Measurements from ENCODE around the gene HS6ST2. TPM values are rescaled to one million over a fixed set of nuclear protein-coding genes. Genes with fewer than 3 reads are reported as not detected.

The HS6ST2 gene
- total and polyA plus RNA-seq, 7 experiments from 2014 or later: 0.15 TPM; not detected in 6

DNA sequence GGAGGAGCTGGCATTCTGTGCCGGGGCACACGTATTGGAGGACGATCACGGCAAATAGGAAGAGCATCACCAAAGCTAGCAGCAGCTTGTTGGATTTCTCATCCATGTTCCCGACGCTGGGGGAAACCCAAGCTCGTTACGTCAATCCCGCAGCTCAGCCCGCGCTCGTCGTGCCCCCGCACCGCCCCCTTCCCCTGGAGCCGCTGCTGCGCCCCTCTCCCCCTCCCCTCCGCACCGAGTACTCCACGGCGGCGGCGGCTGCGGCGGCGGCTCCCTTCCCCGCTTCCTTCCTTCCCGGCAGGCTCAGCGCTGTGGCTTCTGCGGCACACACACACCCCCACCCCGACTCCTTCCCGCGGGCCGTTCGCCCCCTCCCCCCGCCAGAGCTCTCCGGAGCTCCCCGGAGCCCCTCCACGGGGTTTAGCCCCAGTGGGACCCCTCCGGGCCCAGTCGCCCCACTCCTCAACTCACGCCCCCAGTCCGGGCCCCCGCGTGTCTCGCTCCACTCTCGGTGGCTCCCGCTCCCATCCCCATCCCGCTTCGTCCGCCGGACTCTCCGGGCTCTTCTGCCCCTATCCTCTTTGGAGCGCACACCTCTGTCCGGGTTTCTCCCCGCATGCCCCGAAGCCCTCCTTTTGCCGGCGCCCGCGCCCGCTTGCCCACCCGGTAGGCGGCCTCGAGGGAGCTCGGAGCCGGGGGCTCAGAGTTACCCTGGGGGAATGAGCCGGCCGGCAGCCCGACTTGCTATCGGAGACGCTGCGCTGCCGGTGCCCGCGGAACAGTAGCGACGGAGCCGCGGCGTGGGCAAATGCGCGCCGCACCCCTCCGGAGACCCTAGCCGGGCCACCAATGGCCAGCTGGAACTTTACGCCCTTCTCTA is 978 bp downstream of the HS6ST2 start:
- intact Hi-C loops (cut with micrococcal nuclease): loop anchor here in 1 of 2 donors (10.0 kb wide), 1 partner anchor 213 kb away; no protein-coding TSS in a partner anchor
- Mint-ChIP-seq H3K4me1 (peaks cover 0 to 10% (median 5%) of the 10 kb centered on the region in 7 donors), H3K27me3 (peaks cover 6 to 46% (median 23%) of the 10 kb centered on the region in 5 donors), H3K9me3 (peaks cover 0 to 1% (median 0%) of the 10 kb centered on the region in 11 donors), H3K4me3 (peak overlapping the region; percentile 34 to 80 (median 68)), H3K27ac (no peak overlapping the region), H3K36me3 (no peaks in the 10 kb centered on the region)
- Histone ChIP-seq H3K4me1 (ENCODE audit: control insufficient read depth in 2 of 2, insufficient read depth in 2 of 2, low read length in 2 of 2) (no peaks in the 10 kb centered on the region), H3K9me3 (ENCODE audit: control insufficient read depth in 2 of 3, low read length in 3 of 3) (no peaks in the 10 kb centered on the region), H3K4me3 (ENCODE audit: low read length) (no peak overlapping the region), H3K27me3 (ENCODE audit: control insufficient read depth in 2 of 2, insufficient read depth in 2 of 2, low read length in 2 of 2) (no peaks in the 10 kb centered on the region), H3K27ac (ENCODE audit: low read depth, low read length) (no peak overlapping the region), H3K36me3 (ENCODE audit: control insufficient read depth in 2 of 3, insufficient read depth in 3 of 3, low read length in 3 of 3) (no peaks in the 10 kb centered on the region)
- CTCF ChIA-PET: interaction anchor here (0.6 kb wide), 1 partner anchor 86 kb away, joined by 3 read pairs; no protein-coding TSS in a partner anchor
- POLR2A ChIA-PET: no interaction called here
- peak in 3 of 9 donors; percentile 7 to 27 (median 9) for DNase-seq
- peak; percentile 31 for ATAC-seq

DNA sequence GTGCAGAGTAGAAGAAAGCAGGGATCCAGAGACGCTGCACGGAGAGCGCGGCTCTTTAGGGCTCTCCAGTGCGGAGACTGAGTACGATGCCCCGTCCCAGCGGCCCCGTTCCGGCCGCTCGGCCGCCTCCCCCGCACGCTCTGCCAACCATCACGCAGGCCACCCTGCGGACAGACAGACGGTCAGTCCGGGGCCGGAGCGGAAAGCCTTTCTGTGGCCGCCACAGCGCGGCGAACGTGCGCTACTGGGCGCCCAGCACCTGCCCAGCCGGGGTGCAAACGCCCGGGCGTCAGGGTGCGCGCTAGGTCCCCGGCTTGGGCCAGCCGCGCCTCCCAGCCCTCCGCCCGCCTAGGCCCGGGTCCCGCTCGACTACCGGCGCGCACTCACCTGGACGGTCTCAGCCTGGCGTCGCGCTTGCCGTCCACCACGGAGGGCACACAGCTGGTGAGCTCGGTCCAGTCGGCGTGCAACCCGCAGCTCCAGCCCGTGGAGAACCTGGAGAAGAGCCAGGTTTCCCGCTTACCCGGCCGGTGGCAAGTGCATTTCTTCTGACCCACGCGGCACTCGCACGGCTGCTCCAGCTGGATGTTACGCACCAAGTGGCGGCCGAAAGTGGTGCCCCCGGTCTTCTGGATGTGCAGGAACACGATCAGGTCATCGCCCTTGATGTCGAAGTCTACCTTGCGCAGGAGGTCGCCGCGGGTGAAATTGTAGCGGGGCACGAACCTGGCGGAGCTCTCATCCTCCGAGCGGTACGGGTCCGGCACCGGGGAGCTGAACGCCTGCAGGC is 1.8 kb downstream of the HS6ST2 start:
- no peak overlapping the region for H3K27ac Mint-ChIP-seq
- no peaks in the 10 kb centered on the region for H3K36me3 Mint-ChIP-seq
- ATAC-seq (no peak), DNase-seq (peak in 1 of 9 donors; percentile 22)
- CTCF ChIA-PET: interaction anchor here (0.6 kb wide), 1 partner anchor 86 kb away, joined by 3 read pairs; no protein-coding TSS in a partner anchor
- no peaks in the 10 kb centered on the region for H3K4me1 ChIP-seq (ENCODE audit: control insufficient read depth in 2 of 2, insufficient read depth in 2 of 2, low read length in 2 of 2)
- H3K27me3 ChIP-seq (ENCODE audit: control insufficient read depth in 2 of 2, insufficient read depth in 2 of 2, low read length in 2 of 2): no peaks in the 10 kb centered on the region
- H3K4me1 Mint-ChIP-seq: peaks cover 0 to 10% (median 5%) of the 10 kb centered on the region in 7 donors
- H3K36me3 ChIP-seq (ENCODE audit: control insufficient read depth in 2 of 3, insufficient read depth in 3 of 3, low read length in 3 of 3): no peaks in the 10 kb centered on the region
- POLR2A ChIA-PET: no interaction called here
- peaks cover 6 to 46% (median 23%) of the 10 kb centered on the region in 5 donors for H3K27me3 Mint-ChIP-seq
- intact Hi-C loops (cut with micrococcal nuclease): loop anchor here in 1 of 2 donors (10.0 kb wide), 1 partner anchor 212 kb away; no protein-coding TSS in a partner anchor
- no peak overlapping the region for H3K27ac ChIP-seq (ENCODE audit: low read depth, low read length)
- no peaks in the 10 kb centered on the region for H3K9me3 ChIP-seq (ENCODE audit: control insufficient read depth in 2 of 3, low read length in 3 of 3)
- no peak overlapping the region for H3K4me3 ChIP-seq (ENCODE audit: low read length)
- peaks cover 0 to 1% (median 0%) of the 10 kb centered on the region in 11 donors for H3K9me3 Mint-ChIP-seq
- peak overlapping the region; percentile 44 to 80 (median 67) for H3K4me3 Mint-ChIP-seq

DNA sequence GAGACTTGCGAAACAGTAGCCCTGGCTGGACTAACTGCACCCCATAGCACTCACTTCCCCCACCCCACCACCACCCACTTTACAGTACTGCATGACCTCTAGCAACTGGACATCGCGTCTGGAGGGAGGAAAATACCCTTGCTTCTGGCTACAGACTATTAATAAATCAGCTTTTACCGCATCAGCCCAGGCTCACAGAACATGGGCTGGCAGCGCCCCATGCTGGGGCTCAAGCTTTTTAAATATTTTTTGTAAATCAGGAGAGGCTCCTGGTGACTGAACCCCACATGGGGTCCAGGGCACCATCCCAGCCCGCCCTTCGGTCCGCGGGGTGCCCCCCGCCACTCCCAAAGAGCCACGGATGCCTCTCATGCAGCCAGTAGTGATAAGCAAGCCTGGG is 2.7 kb downstream of the HS6ST2 start:
- H3K27ac Mint-ChIP-seq: no peak overlapping the region
- H3K27me3 ChIP-seq (ENCODE audit: control insufficient read depth in 2 of 2, insufficient read depth in 2 of 2, low read length in 2 of 2): no peaks in the 10 kb centered on the region
- no peak for ATAC-seq

DNA sequence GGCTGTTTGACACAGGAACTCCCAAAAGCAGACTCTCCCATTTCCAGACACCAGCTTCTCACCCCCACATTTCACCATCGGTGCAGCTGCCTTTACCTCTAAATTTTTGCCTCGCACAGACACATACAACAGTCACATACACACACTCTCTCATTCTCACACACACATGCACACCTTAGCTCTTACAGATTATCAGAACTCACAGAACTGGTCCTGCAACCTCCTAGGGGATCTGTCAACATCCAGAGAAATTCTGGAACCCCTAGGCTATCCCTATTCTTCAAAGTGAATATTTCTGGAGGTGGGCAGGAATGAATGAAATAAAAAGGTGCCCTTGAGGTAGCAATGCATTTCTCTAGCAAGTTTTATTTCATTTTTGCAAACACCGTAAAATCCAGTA is 4.1 kb downstream of the HS6ST2 start:
- no peak for DNase-seq
- Histone ChIP-seq H3K9me3 (ENCODE audit: control insufficient read depth in 2 of 3, low read length in 3 of 3) (no peaks in the 10 kb centered on the region), H3K27me3 (ENCODE audit: control insufficient read depth in 2 of 2, insufficient read depth in 2 of 2, low read length in 2 of 2) (no peaks in the 10 kb centered on the region), H3K27ac (ENCODE audit: low read depth, low read length) (no peak overlapping the region), H3K4me3 (ENCODE audit: low read length) (no peak overlapping the region), H3K36me3 (ENCODE audit: control insufficient read depth in 2 of 3, insufficient read depth in 3 of 3, low read length in 3 of 3) (no peaks in the 10 kb centered on the region), H3K4me1 (ENCODE audit: control insufficient read depth in 2 of 2, insufficient read depth in 2 of 2, low read length in 2 of 2) (no peaks in the 10 kb centered on the region)
- ATAC-seq: no peak
- H3K4me3 Mint-ChIP-seq: no peak overlapping the region
- POLR2A ChIA-PET: no interaction called here
- H3K4me1 Mint-ChIP-seq: peaks cover 0 to 10% (median 5%) of the 10 kb centered on the region in 7 donors
- no peaks in the 10 kb centered on the region for H3K36me3 Mint-ChIP-seq
- CTCF ChIA-PET: no interaction called here
- H3K9me3 Mint-ChIP-seq: peaks cover 0 to 1% (median 0%) of the 10 kb centered on the region in 11 donors
- no peak overlapping the region for H3K27ac Mint-ChIP-seq
- intact Hi-C loops (cut with micrococcal nuclease): loop anchor here in 1 of 2 donors (10.0 kb wide), 1 partner anchor 210 kb away; no protein-coding TSS in a partner anchor
- peaks cover 6 to 61% (median 28%) of the 10 kb centered on the region in 5 donors for H3K27me3 Mint-ChIP-seq

More for the DNA sequence above, 2.7 kb downstream of the HS6ST2 start:
- Mint-ChIP-seq H3K36me3 (no peaks in the 10 kb centered on the region), H3K27me3 (peaks cover 6 to 54% (median 26%) of the 10 kb centered on the region in 5 donors), H3K9me3 (peaks cover 0 to 1% (median 0%) of the 10 kb centered on the region in 11 donors), H3K4me1 (peaks cover 0 to 10% (median 5%) of the 10 kb centered on the region in 7 donors), H3K4me3 (peak overlapping the region in 9 of 10 donors; percentile 25 to 80 (median 57))
- Histone ChIP-seq H3K9me3 (ENCODE audit: control insufficient read depth in 2 of 3, low read length in 3 of 3) (no peaks in the 10 kb centered on the region), H3K27ac (ENCODE audit: low read depth, low read length) (no peak overlapping the region), H3K36me3 (ENCODE audit: control insufficient read depth in 2 of 3, insufficient read depth in 3 of 3, low read length in 3 of 3) (no peaks in the 10 kb centered on the region), H3K4me1 (ENCODE audit: control insufficient read depth in 2 of 2, insufficient read depth in 2 of 2, low read length in 2 of 2) (no peaks in the 10 kb centered on the region), H3K4me3 (ENCODE audit: low read length) (no peak overlapping the region)
- intact Hi-C loops (cut with micrococcal nuclease): loop anchor here in 1 of 2 donors (10.0 kb wide), 1 partner anchor 211 kb away; no protein-coding TSS in a partner anchor
- ChIA-PET CTCF (no interaction called here), POLR2A (no interaction called here)
- no peak for DNase-seq

DNA sequence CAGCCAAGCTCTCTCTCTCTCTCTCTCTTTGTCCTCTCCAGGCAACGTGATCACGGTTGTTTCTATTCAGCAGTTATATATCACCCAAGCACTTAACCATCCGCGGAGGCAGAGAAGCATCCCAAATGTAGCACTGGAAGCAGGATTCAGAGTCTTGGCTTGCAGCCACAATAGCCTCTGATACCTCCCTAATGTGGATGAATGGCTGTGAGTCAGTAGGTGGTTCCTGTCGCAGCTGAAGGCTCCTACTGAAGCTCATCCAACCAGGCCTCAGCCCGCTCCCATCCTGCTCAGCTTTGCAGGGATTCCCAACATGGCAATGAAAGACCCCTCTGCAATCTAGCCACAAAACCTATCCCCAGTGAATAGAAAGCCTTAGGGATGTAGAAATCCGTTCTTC is 5.1 kb downstream of the HS6ST2 start:
- ChIA-PET CTCF (no interaction called here), POLR2A (no interaction called here)
- peaks cover 0 to 1% (median 0%) of the 10 kb centered on the region in 11 donors for H3K9me3 Mint-ChIP-seq
- H3K27ac ChIP-seq (ENCODE audit: low read depth, low read length): no peak overlapping the region
- no peaks in the 10 kb centered on the region for H3K36me3 Mint-ChIP-seq
- no peak overlapping the region for H3K27ac Mint-ChIP-seq
- ATAC-seq (no peak), DNase-seq (no peak)
- H3K9me3 ChIP-seq (ENCODE audit: control insufficient read depth in 2 of 3, low read length in 3 of 3): no peaks in the 10 kb centered on the region
- H3K4me1 ChIP-seq (ENCODE audit: control insufficient read depth in 2 of 2, insufficient read depth in 2 of 2, low read length in 2 of 2): no peaks in the 10 kb centered on the region
- H3K4me3 ChIP-seq (ENCODE audit: low read length): no peak overlapping the region
- H3K4me1 Mint-ChIP-seq: peaks cover 0 to 6% (median 4%) of the 10 kb centered on the region in 7 donors
- no peaks in the 10 kb centered on the region for H3K27me3 ChIP-seq (ENCODE audit: control insufficient read depth in 2 of 2, insufficient read depth in 2 of 2, low read length in 2 of 2)
- H3K36me3 ChIP-seq (ENCODE audit: control insufficient read depth in 2 of 3, insufficient read depth in 3 of 3, low read length in 3 of 3): no peaks in the 10 kb centered on the region
- peaks cover 6 to 52% (median 20%) of the 10 kb centered on the region in 5 donors for H3K27me3 Mint-ChIP-seq
- H3K4me3 Mint-ChIP-seq: no peak overlapping the region
- intact Hi-C loops (cut with micrococcal nuclease): loop anchor here in 1 of 2 donors (10.0 kb wide), 1 partner anchor 209 kb away; no protein-coding TSS in a partner anchor

DNA sequence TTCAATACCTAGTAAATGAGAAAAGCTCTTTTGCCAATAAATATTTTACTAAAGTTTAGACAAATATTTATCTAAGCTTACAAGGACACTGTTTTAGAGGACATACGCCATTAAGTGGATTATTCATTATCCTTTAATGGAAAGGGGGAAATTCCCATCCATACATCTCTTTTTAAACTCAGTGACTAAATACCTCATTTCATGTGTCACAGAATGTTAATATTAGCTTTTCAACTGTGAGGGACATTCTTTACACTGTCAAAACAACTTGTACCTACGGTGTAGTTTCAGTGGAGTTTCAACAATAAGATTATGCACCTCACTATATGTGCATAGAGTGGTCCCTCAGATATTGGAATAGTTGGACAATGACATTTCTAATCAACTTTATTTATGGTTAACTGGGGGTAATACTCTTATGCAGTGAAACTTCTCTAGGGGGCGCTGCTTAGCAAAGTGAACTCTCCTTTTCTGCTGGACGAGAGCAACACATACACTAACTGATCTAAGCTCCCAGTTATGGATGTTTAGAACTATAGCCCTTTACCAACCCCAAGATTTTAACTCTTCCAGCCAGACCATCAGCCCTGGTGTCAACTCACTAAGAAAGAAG is 9.7 kb downstream of the HS6ST2 start:
- Mint-ChIP-seq H3K9me3 (peaks cover 0 to 7% (median 0%) of the 10 kb centered on the region in 11 donors), H3K36me3 (no peaks in the 10 kb centered on the region), H3K4me1 (no peaks in the 10 kb centered on the region), H3K27me3 (peaks cover 0 to 24% (median 10%) of the 10 kb centered on the region in 5 donors), H3K27ac (no peak overlapping the region), H3K4me3 (no peak overlapping the region)
- ATAC-seq (no peak), DNase-seq (no peak)
- H3K4me3 ChIP-seq (ENCODE audit: low read length): no peak overlapping the region
- POLR2A ChIA-PET: no interaction called here
- H3K9me3 ChIP-seq (ENCODE audit: control insufficient read depth in 2 of 3, low read length in 3 of 3): no peaks in the 10 kb centered on the region
- H3K27ac ChIP-seq (ENCODE audit: low read depth, low read length): no peak overlapping the region
- intact Hi-C loops (cut with micrococcal nuclease): no loop called here
- no peaks in the 10 kb centered on the region for H3K36me3 ChIP-seq (ENCODE audit: control insufficient read depth in 2 of 3, insufficient read depth in 3 of 3, low read length in 3 of 3)
- CTCF ChIA-PET: interaction anchor here (0.6 kb wide), 1 partner anchor 333 kb away, joined by 3 read pairs; no protein-coding TSS in a partner anchor
- no peaks in the 10 kb centered on the region for H3K27me3 ChIP-seq (ENCODE audit: control insufficient read depth in 2 of 2, insufficient read depth in 2 of 2, low read length in 2 of 2)
- H3K4me1 ChIP-seq (ENCODE audit: control insufficient read depth in 2 of 2, insufficient read depth in 2 of 2, low read length in 2 of 2): no peaks in the 10 kb centered on the region

All from naive thymus-derived CD4-positive, alpha-beta T cell (primary cell).